SK-MEL-5 (cell line): Measurements from ENCODE around the gene BTNL8. TPM values are rescaled to one million over a fixed set of nuclear protein-coding genes. Genes with fewer than 3 reads are reported as not detected.

ENCODE experiments used
- DNase-seq: peaks from one replicate; pipeline ENCODE4 v3.0.0-alpha.2; 2016; ENCODE audit warnings: low read depth, low spot score
- in situ Hi-C: cut with HindIII; loops from 2 replicates; pipeline ENCODE4 v1.10.0; 2016; ENCODE audit warnings: low sequenced_read_pairs, high pct_unique_total_duplicates, low pct_unique_long_range_greater_than_20kb
- total RNA-seq: library from RNA; depleted of rRNA; stranded (reverse); fragments of >200 nt; shearing (Covaris generic); gene quantifications from 2 replicates; pipeline ENCODE4 v1.2.3, GENCODE V29; 2014

BTNL8 gene
- total RNA-seq, 1 experiment from 2014 or later = 0.08 TPM

DNA sequence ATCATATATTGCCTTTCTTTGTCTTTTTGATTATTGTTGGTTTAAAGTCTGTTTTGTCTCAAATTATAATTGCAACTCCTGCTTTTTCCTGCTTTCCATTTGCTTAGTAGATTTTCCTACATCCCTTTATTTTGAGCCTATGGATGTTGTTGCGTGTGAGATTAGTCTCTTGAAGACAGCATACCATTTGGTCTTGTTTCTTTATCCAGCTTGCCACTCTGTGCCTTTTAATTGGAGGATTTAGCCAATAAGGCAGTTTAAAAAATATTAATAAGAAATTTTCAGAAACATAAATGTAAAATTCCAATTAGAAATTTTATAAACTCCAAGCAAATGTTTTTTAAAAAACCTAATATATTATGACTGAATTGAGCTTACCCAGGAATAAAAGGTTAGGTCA lies 24.0 kb downstream of the BTNL8 start:
- in situ Hi-C loops = no loop called here
- DNase-seq = no peak

DNA sequence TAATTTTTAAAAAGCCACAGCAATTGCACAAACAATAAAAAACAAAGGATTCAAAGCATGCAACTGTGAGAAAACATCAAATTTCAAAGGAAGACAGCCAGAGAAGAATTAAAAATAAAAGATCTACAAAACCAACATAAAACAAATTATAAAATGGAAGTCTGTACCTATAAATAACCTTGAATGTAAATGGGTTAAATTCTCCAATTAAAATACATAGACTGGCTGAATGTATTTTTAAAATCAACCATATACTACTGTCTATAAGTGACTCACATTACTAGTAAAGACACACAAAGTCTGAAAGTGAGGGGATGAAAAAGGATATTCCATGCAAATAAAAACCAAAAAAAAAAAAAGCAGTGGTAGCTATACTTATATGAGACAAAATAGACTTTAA lies 33.7 kb downstream of the BTNL8 start:
- no peak for DNase-seq
- in situ Hi-C loops = no loop called here

DNA sequence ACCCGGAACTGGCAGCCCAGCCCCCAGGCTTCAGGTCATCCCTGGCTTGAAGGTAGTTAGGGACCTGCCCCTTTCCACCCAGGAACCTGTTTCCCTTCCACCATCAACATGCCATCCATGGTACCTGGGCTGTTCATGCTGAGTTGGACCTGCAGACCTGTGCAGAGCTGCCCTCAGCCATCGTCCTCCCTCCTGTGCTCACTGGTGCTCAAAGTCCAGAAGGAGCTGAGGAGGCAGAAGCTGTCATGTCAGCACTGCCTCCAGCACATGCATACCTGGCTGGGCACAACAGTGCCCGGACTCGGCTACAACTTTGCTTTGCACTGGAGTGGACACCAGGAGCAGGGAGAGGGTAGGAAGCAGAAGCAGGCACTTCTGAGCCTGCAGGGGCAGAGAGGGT lies 36.2 kb downstream of the BTNL8 start:
- in situ Hi-C loops = no loop called here
- DNase-seq = no peak

DNA sequence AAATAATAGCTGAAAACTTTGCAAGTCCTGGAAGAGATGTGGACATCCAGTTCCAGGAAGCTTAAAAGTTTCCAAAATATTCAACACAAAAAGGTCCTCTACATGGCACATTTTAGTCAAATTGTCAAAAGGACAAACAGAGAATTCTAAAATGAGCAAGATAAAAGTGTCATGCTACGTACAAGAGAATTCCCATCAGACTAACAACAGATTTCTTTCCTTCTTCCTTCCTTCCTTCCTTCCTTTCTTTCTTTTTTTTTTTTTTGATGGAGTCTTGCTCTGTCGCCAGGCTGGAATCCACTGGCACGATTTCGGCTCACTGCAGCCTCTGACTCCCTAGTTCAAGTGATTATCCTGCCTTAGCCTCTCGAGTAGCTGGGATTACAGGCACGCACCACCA lies 39.3 kb downstream of the BTNL8 start:
- in situ Hi-C loops = no loop called here
- DNase-seq = no peak

DNA sequence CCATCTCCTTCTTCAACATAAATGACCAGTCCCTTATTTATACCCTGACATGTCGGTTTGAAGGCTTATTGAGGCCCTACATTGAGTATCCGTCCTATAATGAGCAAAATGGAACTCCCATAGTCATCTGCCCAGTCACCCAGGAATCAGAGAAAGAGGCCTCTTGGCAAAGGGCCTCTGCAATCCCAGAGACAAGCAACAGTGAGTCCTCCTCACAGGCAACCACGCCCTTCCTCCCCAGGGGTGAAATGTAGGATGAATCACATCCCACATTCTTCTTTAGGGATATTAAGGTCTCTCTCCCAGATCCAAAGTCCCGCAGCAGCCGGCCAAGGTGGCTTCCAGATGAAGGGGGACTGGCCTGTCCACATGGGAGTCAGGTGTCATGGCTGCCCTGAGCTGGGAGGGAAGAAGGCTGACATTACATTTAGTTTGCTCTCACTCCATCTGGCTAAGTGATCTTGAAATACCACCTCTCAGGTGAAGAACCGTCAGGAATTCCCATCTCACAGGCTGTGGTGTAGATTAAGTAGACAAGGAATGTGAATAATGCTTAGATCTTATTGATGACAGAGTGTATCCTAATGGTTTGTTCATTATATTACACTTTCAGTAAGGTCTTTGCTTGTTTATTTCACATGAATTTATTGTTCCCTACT lies 51.5 kb downstream of the BTNL8 start:
- DNase-seq = no peak
- in situ Hi-C loops = no loop called here

DNA sequence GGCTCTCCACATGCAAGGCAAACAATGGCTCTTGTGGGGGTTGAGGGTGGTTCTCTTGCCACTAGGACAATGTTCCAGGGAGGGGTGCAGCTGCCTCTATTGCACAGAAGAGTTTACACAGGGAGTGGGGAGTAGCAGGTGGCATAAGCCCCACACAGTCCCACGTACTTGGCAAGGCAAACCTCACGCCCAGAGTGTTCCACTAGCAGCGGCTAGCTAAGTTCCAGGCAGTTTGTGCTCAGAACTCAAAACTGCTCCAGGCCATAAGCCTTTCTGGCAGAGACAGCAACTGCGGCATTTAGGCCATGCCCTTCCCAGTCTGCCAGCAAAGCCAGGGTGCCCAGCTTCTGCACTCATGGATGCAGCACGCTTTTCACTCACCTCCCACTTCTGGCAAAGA lies 60.7 kb downstream of the BTNL8 start:
- in situ Hi-C loops = no loop called here
- no peak for DNase-seq

DNA sequence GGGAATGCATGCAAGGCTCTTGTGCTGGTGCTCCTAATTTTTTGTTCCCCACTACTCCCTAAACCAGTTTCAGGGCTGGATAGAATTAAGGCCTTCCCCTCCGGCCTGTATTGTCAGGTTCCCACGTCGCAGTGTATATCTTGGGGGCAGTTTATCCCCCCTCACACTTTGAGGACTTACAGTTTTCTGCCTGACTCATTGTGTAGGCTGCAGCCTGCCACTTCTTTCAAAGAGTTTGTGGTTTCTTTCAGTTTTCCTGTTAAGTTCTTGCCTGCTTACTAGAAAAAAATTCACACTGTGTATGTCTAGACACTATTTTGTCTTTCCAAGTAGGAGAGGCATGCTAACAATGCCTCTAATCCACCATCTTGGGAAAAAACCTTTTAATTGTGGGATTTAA lies 61.2 kb downstream of the BTNL8 start:
- in situ Hi-C loops = no loop called here
- DNase-seq = no peak

DNA sequence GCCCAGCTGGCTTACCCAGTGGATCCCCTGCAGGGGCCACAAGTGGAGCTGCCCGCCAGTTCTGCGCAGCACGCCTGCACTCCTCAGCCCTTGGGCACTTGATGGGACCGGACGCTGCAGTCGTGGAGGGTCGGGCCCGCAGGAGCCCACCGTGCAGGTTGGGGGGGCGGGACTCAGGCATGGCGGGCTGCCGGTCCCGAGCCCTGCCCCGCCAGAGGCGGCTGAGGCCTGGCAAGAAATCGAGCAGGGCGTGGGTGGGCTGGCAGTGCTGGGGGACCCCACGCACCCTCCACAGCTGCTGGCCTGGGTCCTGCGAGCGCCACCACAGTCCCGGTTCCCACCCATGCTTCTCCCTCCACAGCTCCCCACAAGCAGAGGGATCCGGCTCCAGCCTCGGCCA lies 70.4 kb downstream of the BTNL8 start:
- no peak for DNase-seq

DNA sequence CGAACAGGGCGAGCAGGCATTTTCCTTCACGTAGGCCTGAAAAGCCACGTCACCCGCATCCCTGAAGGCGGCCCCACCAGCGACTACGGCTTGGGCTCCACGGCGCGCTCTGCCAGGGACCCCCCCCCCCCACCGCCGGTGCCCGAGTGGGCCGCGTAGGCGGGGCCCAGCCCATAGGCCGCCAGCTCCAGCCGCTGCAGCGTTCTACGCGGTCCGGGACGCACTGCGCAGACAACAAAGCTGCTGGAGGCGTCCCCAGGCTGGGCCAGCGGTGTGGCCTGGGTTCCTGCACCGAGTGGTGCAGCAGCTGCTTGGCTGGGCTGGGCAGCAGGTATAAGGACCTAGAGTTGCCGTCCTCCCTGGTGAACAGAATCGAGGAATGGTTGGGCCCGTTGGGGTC lies 71.4 kb downstream of the BTNL8 start:
- DNase-seq = no peak
- in situ Hi-C loops = no loop called here

More for the DNA sequence above, 70.4 kb downstream of the BTNL8 start:
- in situ Hi-C loops = no loop called here

DNA sequence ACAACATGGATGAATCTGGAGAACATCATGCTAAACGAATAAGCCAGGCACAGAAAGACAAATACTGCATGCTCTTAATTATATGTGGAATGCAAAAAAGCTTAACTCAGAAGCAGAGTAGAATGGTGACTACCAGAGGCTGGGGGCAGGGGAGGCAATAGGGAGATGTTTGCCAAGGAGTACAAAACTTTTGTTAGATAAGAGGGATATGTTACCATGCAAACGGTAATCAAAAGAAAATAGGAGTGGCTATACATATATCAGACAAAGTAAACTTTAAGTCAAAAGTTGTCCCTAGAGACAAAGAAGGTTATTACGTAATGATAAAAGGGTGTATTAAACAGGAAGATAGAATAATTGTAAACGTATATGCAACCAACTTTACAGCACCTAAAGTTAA lies 71.9 kb downstream of the BTNL8 start:
- in situ Hi-C loops = no loop called here
- no peak for DNase-seq

DNA sequence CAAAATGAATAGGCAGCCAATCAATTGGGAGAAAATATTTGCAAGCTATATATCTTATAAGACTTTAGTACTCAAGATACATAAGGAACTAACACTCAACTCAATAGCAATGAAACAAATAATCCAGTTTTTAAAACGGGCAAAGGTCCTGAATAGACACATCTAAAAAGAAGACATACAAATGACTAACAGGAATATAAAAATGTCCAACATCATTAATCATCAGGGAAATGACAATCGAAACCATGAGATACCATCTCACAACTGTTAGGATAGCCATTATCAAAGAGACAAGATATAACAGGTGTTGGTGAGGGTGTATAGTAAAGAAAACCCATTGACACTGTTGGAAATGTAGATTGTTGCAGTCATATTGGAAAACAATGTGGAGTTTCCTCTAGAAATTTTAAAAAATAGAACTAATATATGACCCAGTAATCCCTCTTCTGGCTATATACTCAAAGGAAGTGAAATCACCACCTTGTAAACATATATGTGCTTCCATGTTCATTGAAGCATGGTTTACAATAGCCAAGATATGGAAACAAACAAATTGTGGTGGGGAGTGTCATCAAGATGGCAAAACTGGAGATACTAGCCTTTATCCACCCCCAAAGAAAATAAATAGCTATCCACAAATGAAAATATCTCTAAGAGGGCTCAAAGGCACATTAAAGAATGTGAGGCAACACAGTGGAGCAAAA lies 75.8 kb downstream of the BTNL8 start:
- in situ Hi-C loops = no loop called here
- DNase-seq = no peak

DNA sequence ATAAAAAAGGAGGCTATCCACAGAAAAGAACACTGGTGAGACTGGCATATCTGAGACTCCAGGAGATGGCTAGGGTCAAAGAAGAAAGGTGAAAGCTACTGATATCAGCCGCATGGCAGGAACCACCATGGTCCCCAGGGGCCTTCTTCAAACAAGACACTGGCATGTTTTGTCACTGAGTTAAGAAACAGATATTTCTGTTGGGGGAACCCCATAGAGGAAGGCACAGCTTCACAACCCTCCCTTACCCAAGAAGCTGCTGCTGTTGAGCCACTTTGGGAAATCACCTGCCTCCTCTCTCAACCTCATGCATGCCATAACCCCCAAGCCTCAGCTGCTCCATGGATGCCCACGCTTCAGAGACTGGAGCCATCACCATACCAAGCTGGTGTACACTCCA lies 76.4 kb downstream of the BTNL8 start:
- in situ Hi-C loops = no loop called here
- DNase-seq = no peak

DNA sequence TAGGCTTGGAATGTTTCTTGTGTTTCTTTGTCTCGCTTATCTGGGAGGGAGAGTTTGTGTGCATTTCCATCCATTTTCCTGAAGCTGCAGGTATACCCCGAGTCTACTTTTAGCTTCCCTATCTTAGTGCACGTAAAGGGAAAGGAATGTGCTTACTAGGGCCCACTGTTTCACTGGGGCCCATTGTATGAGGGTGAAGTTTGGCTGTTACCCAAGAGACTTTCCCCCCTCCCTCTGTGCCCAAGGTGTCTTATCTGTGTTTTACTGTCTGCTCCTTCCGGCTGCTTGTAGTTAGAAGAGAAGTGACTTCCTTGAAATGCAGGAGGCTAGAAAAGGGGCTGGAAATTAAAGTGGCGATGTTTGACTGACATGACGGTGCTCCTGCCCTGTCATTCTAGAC lies 77.6 kb downstream of the BTNL8 start:
- no peak for DNase-seq
- in situ Hi-C loops = no loop called here

DNA sequence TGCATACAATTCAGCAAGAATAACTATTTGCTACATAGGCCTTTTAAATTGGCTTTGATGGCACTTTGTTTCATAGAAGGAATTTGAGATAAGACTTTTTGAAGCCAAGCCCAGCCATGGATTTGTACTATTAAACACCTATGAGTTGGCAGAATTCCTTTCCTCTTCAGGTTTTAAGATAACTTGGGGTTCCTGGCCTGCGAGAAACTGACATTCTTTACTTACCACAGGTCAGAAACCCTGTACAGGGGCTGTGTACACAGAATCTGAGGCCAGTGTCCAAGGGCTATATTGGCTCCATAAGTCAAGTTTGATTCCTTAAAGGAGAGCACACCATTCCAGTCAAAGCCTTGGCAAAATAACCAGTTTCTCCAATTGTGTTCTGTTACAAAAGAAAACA lies 78.9 kb downstream of the BTNL8 start:
- no peak for DNase-seq
- in situ Hi-C loops = no loop called here

DNA sequence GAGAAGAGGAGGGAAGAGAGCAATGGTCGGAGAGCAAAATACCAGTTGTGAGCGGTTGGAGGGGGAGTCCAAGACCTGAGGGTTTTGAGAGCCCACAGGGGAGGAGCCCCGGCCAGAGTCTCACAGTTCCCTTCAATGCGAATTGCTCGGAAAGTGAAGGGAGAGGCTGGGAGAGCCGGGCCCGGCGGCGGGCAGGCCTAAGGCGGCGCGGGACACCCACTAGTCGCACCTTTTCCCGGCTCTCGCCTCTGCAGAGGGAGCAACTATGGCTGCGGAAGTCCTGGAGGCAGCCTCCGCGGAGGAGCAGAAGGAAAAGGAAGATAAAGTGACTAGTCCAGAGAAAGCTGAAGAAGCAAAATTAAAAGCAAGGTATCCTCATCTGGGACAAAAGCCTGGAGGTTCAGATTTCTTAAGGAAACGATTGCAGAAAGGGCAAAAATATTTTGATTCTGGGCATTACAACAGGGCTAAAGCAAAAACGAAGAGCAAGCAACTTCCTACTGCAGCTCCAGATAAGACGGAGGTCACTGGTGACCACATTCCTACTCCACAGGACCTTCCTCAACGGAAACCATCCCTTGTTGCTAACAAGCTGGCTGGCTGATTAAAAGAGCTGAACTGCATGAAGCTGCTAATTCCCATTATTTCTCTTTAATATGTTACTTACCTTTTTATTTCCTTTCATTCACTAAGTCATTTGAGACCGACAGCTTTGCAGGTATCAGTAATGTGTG lies 83.2 kb downstream of the BTNL8 start:
- in situ Hi-C loops = no loop called here
- no peak for DNase-seq

DNA sequence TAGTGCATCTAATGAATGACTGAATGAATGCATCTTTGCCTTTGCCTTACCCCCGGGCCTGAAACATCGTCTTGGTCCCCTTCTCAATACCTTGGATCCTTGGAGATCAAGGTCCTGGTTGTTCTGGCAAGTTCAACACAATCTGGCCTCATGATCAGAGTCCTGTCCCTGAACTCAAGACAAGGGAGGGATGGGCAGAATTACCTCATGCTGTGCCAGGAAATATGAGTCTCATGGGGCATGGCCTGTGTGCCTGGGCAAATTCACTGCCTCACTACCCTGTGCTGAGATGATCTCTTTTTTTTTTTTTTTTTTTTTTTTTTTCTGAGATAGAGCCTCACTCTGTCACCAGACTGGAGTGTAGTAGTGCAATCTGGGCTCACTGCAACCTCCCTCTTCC lies 89.1 kb downstream of the BTNL8 start:
- in situ Hi-C loops = no loop called here
- DNase-seq = no peak

DNA sequence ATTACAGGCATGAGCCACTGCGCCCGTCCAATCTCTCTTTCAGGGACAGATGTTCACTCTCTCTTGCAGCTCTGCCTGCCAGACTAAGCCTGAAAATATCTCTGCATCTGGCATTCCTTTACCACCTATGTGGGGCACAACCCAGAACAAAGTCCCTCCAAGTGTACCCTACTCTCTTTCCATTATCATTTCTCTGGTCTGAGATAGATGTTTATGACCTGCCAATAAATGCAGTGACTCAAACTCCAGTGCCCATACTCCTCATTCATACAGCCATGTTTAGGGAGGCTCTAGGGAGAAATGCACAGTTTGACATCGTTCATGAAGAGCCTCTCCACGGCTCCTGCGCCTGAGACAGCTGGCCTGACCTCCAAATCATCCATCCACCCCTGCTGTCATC lies 89.6 kb downstream of the BTNL8 start, which contains the start of gene BTNL3:
Gene BTNL3 (plus strand): TSS at position 255 of the 400 bp plus-strand sequence. CDS start 183 bp downstream, outside the sequence.
- DNase-seq = no peak

DNA sequence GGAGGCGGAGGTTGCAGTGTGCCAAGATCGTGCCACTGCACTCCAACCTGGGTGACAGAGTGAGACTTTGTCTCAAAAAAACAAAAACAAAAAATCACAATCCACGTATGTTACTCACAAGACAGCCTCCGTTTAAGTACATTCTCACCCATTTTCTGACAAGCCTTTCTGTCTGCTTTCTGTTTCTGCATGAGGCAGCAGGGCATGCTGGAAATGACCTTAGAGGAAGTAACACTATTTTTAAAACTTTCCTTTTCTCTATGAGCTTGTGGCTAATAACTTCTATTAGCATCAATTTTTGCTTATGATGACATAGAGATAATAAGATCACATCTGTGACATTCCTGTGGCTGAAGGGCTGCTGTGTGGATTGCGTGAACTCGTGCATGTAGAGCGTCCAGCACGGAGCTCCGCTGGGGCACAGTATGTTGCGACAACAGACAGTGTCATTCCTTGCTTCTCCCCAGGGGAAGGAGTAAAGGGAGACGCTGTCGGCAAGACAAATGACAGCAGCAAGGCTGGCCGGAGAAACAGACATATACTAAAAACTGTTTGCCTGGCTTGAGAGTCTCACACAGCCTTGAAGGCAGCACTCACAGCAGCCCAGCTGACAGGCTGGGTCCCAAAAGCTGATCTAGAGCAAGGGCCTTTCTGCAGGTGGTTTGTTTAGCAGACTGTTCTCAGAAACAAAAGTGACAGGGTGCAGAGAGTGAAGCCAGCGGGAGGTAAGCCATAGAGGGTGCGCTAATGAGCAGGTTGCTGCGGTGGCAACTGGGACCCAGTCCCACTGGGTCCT lies 91.3 kb downstream of the BTNL8 start:
- in situ Hi-C loops = no loop called here
- no peak for DNase-seq

More for the DNA sequence above, 89.6 kb downstream of the BTNL8 start, which contains the start of gene BTNL3:
- in situ Hi-C loops = no loop called here
